ENCODE results near the gene SLC25A26.

- TF ChIP-seq CTCF (IDR thresholded peaks at IDR 0.05) (no peak), POLR2A (IDR thresholded peaks at IDR 0.05) (no peak)
These were observed 184.3 kb downstream of the SLC25A26 start for GRCh38 chr3:66404903-66405700.
